Measurements from ENCODE around the gene FLII.

FLII gene

GRCh38 chr17:18245038-18245776 is 13.3 kb downstream of the FLII start:
- no peak overlapping the region for H3K4me3 ChIP-seq (ENCODE audit: low read depth, low read length)
- no peak for TF ChIP-seq CTCF (IDR thresholded peaks at IDR 0.05; ENCODE audit: low read depth, low read length, missing control alignments)
- no peak for DNase-seq (ENCODE audit: low read depth)

GRCh38 chr17:18241229-18241871 is 17.2 kb downstream of the FLII start:
- no peak for DNase-seq (ENCODE audit: low read depth)
- TF ChIP-seq CTCF (IDR thresholded peaks at IDR 0.05; ENCODE audit: low read depth, low read length, missing control alignments), result no peak
- no peak overlapping the region for H3K4me3 ChIP-seq (ENCODE audit: low read depth, low read length)

- no peak for TF ChIP-seq CTCF (IDR thresholded peaks at IDR 0.05; ENCODE audit: low read depth, low read length, missing control alignments)
- DNase-seq (ENCODE audit: low read depth), result no peak
- no peak overlapping the region for H3K4me3 ChIP-seq (ENCODE audit: low read depth, low read length)
Measured at GRCh38 chr17:18240449-18240848, 18.1 kb downstream of the FLII start.

GRCh38 chr17:18238299-18238698 is 20.2 kb downstream of the FLII start:
- H3K4me3 ChIP-seq (ENCODE audit: low read depth, low read length), result no peak overlapping the region
- no peak for TF ChIP-seq CTCF (IDR thresholded peaks at IDR 0.05; ENCODE audit: low read depth, low read length, missing control alignments)
- no peak for DNase-seq (ENCODE audit: low read depth)

- TF ChIP-seq CTCF (IDR thresholded peaks at IDR 0.05; ENCODE audit: low read depth, low read length, missing control alignments), result no peak
- no peak overlapping the region for H3K4me3 ChIP-seq (ENCODE audit: low read depth, low read length)
- no peak for DNase-seq (ENCODE audit: low read depth)
Measured at GRCh38 chr17:18237461-18237860, 21.1 kb downstream of the FLII start.

GRCh38 chr17:18236494-18236893 is 22.0 kb downstream of the FLII start:
- TF ChIP-seq CTCF (IDR thresholded peaks at IDR 0.05; ENCODE audit: low read depth, low read length, missing control alignments), result no peak
- no peak overlapping the region for H3K4me3 ChIP-seq (ENCODE audit: low read depth, low read length)
- DNase-seq (ENCODE audit: low read depth), result no peak

All from GM12864 (cell line).